Measurements from ENCODE around the gene AFF2. TPM values are rescaled to one million over a fixed set of nuclear protein-coding genes. Genes with fewer than 3 reads are reported as not detected.
"Not testable (repeated sequence)": the region's sequence is repeated elsewhere in the genome, so short reads cannot be mapped to it uniquely, and the experiment has no call there.

Gene AFF2
- total and polyA plus RNA-seq, 2 experiments from 2014 or later, result 0.31 to 0.54 TPM

GRCh38 chrX:148893395-148893794 is 393.0 kb downstream of the AFF2 start:
- Histone ChIP-seq H3F3A (ENCODE audit: insufficient read depth) (no peaks in the 10 kb centered on the region), H3K36me3 (ENCODE audit: low read depth) (no peaks in the 10 kb centered on the region), H3K27ac (no peak overlapping the region), H3K79me2 (ENCODE audit: insufficient read depth) (no peaks in the 10 kb centered on the region), H3K4me2 (ENCODE audit: unreplicated experiment) (no peak overlapping the region), H3K9me2 (ENCODE audit: insufficient read depth) (no peaks in the 10 kb centered on the region), H3K27me3 (replicated peaks; ENCODE audit: insufficient read depth) (no peaks in the 10 kb centered on the region), H3K4me1 (ENCODE audit: insufficient read depth) (no peaks in the 10 kb centered on the region), H2AFZ (no peak overlapping the region), H3K4me3 (no peak overlapping the region), H3K9me3 (ENCODE audit: low read depth) (no peaks in the 10 kb centered on the region), H4K20me1 (ENCODE audit: insufficient read depth) (no peaks in the 10 kb centered on the region), H3K9ac (no peak overlapping the region)
- in situ Hi-C loops (cut with MboI), result no loop called here
- no peak for TF ChIP-seq EZH2 (IDR thresholded peaks at IDR 0.05; ENCODE audit: insufficient read depth, poor library complexity, severe bottlenecking)
- no peak for TF ChIP-seq EZH2phosphoT487 (IDR thresholded peaks at IDR 0.05; ENCODE audit: insufficient read depth, low read depth)
- DNase-seq, result no peak

GRCh38 chrX:148902581-148902980 is 402.2 kb downstream of the AFF2 start:
- Histone ChIP-seq H3F3A (ENCODE audit: insufficient read depth) (no peaks in the 10 kb centered on the region), H3K4me3 (no peak overlapping the region), H3K27ac (no peak overlapping the region), H3K27me3 (replicated peaks; ENCODE audit: insufficient read depth) (no peaks in the 10 kb centered on the region), H3K79me2 (ENCODE audit: insufficient read depth) (no peaks in the 10 kb centered on the region), H3K4me2 (ENCODE audit: unreplicated experiment) (no peak overlapping the region), H3K9me2 (ENCODE audit: insufficient read depth) (no peaks in the 10 kb centered on the region), H2AFZ (no peak overlapping the region), H3K36me3 (ENCODE audit: low read depth) (no peaks in the 10 kb centered on the region), H3K9ac (no peak overlapping the region), H3K4me1 (ENCODE audit: insufficient read depth) (no peaks in the 10 kb centered on the region), H4K20me1 (ENCODE audit: insufficient read depth) (no peaks in the 10 kb centered on the region), H3K9me3 (ENCODE audit: low read depth) (no peaks in the 10 kb centered on the region)
- in situ Hi-C loops (cut with MboI), result no loop called here
- no peak for TF ChIP-seq EZH2 (IDR thresholded peaks at IDR 0.05; ENCODE audit: insufficient read depth, poor library complexity, severe bottlenecking)
- TF ChIP-seq EZH2phosphoT487 (IDR thresholded peaks at IDR 0.05; ENCODE audit: insufficient read depth, low read depth), result no peak
- DNase-seq, result no peak

GRCh38 chrX:148903176-148903575 is 402.8 kb downstream of the AFF2 start:
- Histone ChIP-seq H2AFZ (no peak overlapping the region), H3K4me1 (ENCODE audit: insufficient read depth) (no peaks in the 10 kb centered on the region), H3K27ac (no peak overlapping the region), H3F3A (ENCODE audit: insufficient read depth) (no peaks in the 10 kb centered on the region), H4K20me1 (ENCODE audit: insufficient read depth) (no peaks in the 10 kb centered on the region), H3K36me3 (ENCODE audit: low read depth) (no peaks in the 10 kb centered on the region), H3K27me3 (replicated peaks; ENCODE audit: insufficient read depth) (no peaks in the 10 kb centered on the region), H3K9me2 (ENCODE audit: insufficient read depth) (no peaks in the 10 kb centered on the region), H3K9me3 (ENCODE audit: low read depth) (no peaks in the 10 kb centered on the region), H3K4me2 (ENCODE audit: unreplicated experiment) (no peak overlapping the region), H3K79me2 (ENCODE audit: insufficient read depth) (no peaks in the 10 kb centered on the region), H3K4me3 (no peak overlapping the region), H3K9ac (no peak overlapping the region)
- TF ChIP-seq EZH2 (IDR thresholded peaks at IDR 0.05; ENCODE audit: insufficient read depth, poor library complexity, severe bottlenecking) (no peak), EZH2phosphoT487 (IDR thresholded peaks at IDR 0.05; ENCODE audit: insufficient read depth, low read depth) (no peak)
- in situ Hi-C loops (cut with MboI), result no loop called here
- WGBS, 2 experiments (ENCODE audit: low coverage in 1 of 2, low lambda C conversion rate in 2 of 2, missing lambda C conversion rate in 2 of 2), result 90 to 91% methylated on average over 3 of the region's 3 CpGs
- DNase-seq, result no peak

- Histone ChIP-seq H3K4me3 (no peak overlapping the region), H3K9ac (no peak overlapping the region), H3K79me2 (ENCODE audit: insufficient read depth) (no peaks in the 10 kb centered on the region), H3F3A (ENCODE audit: insufficient read depth) (no peaks in the 10 kb centered on the region), H3K4me2 (ENCODE audit: unreplicated experiment) (no peak overlapping the region), H3K27ac (no peak overlapping the region), H3K9me2 (ENCODE audit: insufficient read depth) (no peaks in the 10 kb centered on the region), H3K36me3 (ENCODE audit: low read depth) (no peaks in the 10 kb centered on the region), H3K4me1 (ENCODE audit: insufficient read depth) (no peaks in the 10 kb centered on the region), H4K20me1 (ENCODE audit: insufficient read depth) (no peaks in the 10 kb centered on the region), H3K27me3 (replicated peaks; ENCODE audit: insufficient read depth) (no peaks in the 10 kb centered on the region), H3K9me3 (ENCODE audit: low read depth) (no peaks in the 10 kb centered on the region), H2AFZ (no peak overlapping the region)
- DNase-seq, result no peak
- in situ Hi-C loops (cut with MboI), result no loop called here
- TF ChIP-seq EZH2 (IDR thresholded peaks at IDR 0.05; ENCODE audit: insufficient read depth, poor library complexity, severe bottlenecking) (no peak), EZH2phosphoT487 (IDR thresholded peaks at IDR 0.05; ENCODE audit: insufficient read depth, low read depth) (no peak)
- 36 to 44% methylated on average over 3 of the region's 3 CpGs for WGBS, 2 experiments (ENCODE audit: low coverage in 1 of 2, low lambda C conversion rate in 2 of 2, missing lambda C conversion rate in 2 of 2)
Observed at GRCh38 chrX:148904421-148905111, 404.1 kb downstream of the AFF2 start.

- H3K27me3 ChIP-seq (replicated peaks; ENCODE audit: insufficient read depth), result no peaks in the 10 kb centered on the region
- DNase-seq, result no peak
- H3K9me2 ChIP-seq (ENCODE audit: insufficient read depth), result no peaks in the 10 kb centered on the region
- H3K4me3 ChIP-seq, result no peak overlapping the region
- in situ Hi-C loops (cut with MboI), result no loop called here
- H3F3A ChIP-seq (ENCODE audit: insufficient read depth), result no peaks in the 10 kb centered on the region
- H3K4me1 ChIP-seq (ENCODE audit: insufficient read depth), result no peaks in the 10 kb centered on the region
- H3K4me2 ChIP-seq (ENCODE audit: unreplicated experiment), result no peak overlapping the region
- H4K20me1 ChIP-seq (ENCODE audit: insufficient read depth), result no peaks in the 10 kb centered on the region
- no peak overlapping the region for H3K27ac ChIP-seq
- H3K9ac ChIP-seq, result no peak overlapping the region
- WGBS, 2 experiments (ENCODE audit: low coverage in 1 of 2, low lambda C conversion rate in 2 of 2, missing lambda C conversion rate in 2 of 2), result 59 to 64% methylated on average over 5 of the region's 5 CpGs
- no peaks in the 10 kb centered on the region for H3K36me3 ChIP-seq (ENCODE audit: low read depth)
- H2AFZ ChIP-seq, result no peak overlapping the region
- TF ChIP-seq EZH2phosphoT487 (IDR thresholded peaks at IDR 0.05; ENCODE audit: insufficient read depth, low read depth) (no peak), EZH2 (IDR thresholded peaks at IDR 0.05; ENCODE audit: insufficient read depth, poor library complexity, severe bottlenecking) (no peak)
- H3K79me2 ChIP-seq (ENCODE audit: insufficient read depth), result no peaks in the 10 kb centered on the region
- no peaks in the 10 kb centered on the region for H3K9me3 ChIP-seq (ENCODE audit: low read depth)
Observed at GRCh38 chrX:148905400-148905799, 405.0 kb downstream of the AFF2 start.

GRCh38 chrX:148906628-148907027 is 406.2 kb downstream of the AFF2 start:
- H3K27me3 ChIP-seq (replicated peaks; ENCODE audit: insufficient read depth); H3K79me2 ChIP-seq (ENCODE audit: insufficient read depth); H3F3A ChIP-seq (ENCODE audit: insufficient read depth); H3K9me2 ChIP-seq (ENCODE audit: insufficient read depth); H3K9me3 ChIP-seq (ENCODE audit: low read depth); H2AFZ ChIP-seq; DNase-seq; H3K27ac ChIP-seq; H3K4me2 ChIP-seq (ENCODE audit: unreplicated experiment); H3K36me3 ChIP-seq (ENCODE audit: low read depth); H3K4me1 ChIP-seq (ENCODE audit: insufficient read depth); H4K20me1 ChIP-seq (ENCODE audit: insufficient read depth); H3K9ac ChIP-seq; in situ Hi-C loops (cut with MboI); H3K4me3 ChIP-seq: not testable (repeated sequence)
- 85 to 91% methylated on average over 7 to 11 of the region's 11 CpGs for WGBS, 2 experiments (ENCODE audit: low coverage in 1 of 2, low lambda C conversion rate in 2 of 2, missing lambda C conversion rate in 2 of 2)
